Fibroblast of peridontal ligament (primary cell): Measurements from ENCODE around the gene FAF2.
A peak's percentile ranks its signal among the peaks of the same experiment; 100 is the strongest.
"Not testable (repeated sequence)": the region's sequence is repeated elsewhere in the genome, so short reads cannot be mapped to it uniquely, and the experiment has no call there.

Experiments used
- DNase-seq: peaks from one replicate; pipeline ENCODE4 v3.0.0-alpha.2; 2010; ENCODE audit errors: extremely low read depth

FAF2 gene, protein sequence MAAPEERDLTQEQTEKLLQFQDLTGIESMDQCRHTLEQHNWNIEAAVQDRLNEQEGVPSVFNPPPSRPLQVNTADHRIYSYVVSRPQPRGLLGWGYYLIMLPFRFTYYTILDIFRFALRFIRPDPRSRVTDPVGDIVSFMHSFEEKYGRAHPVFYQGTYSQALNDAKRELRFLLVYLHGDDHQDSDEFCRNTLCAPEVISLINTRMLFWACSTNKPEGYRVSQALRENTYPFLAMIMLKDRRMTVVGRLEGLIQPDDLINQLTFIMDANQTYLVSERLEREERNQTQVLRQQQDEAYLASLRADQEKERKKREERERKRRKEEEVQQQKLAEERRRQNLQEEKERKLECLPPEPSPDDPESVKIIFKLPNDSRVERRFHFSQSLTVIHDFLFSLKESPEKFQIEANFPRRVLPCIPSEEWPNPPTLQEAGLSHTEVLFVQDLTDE

DNA sequence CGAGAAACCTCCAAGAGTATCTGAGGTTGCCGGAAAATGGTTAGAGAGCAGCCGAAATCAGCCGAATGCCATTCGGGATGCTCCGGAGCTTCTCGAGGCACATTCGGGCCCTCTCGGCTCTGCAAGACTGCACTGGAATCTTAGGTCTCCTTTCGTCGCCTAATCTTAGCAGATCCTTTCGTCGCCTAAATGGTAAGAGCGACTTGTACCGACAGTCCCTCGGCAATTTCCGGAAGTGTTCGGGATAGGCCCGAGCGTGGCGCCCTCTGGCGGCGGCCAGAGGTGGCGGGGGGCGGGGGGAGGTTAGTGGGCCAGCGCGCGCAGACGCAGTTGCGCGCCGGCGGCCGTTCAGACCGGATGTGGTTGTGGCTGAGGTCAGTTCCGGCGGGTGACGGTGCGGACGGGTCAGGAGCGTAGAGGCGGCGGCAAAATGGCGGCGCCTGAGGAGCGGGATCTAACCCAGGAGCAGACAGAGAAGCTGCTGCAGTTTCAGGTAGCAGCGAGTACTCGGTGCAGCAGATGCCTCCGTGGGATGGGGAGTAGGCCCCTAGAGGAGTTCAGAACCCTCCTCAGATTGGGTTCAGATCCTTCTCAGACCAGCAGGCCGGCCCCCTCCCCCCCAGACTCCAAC is at the start of gene FAF2:
FAF2 (plus strand) TSS at position 408 of the 631 bp plus-strand sequence; CDS start at position 431, 23 bp downstream.
- peak; percentile 99 for DNase-seq

- no peak for DNase-seq
Measured at GRCh38 chr5:176400382-176401156, 47.6 kb upstream of the FAF2 start.

- no peak for DNase-seq
Measured at GRCh38 chr5:176401281-176402205, 46.6 kb upstream of the FAF2 start.

DNA sequence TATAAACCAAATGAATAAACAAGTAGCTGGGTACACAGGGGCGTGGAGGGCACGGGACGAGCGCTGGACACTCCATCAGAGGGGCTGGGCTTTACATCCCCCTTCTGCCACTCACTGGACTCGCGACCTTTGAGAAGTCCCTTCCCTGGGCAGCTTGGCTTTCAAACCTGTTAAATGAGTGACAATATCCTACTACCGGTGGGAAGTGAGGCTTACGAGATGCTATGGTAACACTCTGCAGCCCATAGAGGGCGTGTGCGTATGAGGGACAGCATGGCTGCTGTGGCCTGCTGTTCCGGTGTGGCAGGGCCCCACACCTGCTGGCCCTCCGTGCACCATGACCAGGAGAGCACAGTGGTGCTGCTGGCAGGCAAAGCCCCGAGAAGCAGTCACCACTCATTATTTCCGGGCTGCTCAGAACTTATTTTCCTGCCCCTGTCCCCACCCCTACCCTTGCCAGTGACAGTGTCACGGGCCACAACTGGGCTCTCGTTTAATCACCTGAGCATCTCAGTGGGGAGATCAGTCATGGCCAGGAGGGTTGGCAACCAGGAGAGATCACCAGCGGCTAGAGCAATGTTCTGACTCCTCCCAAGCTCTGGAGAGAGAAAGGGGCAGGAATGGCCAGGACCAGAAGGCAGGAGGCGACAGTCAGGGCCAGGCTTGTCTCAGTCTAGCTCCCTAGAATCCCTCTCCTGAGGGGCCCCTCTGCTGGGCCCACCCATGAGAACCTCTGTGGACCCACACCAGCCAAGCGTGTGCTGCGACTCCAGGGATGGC is 42.3 kb upstream of the FAF2 start:
- no peak for DNase-seq

DNA sequence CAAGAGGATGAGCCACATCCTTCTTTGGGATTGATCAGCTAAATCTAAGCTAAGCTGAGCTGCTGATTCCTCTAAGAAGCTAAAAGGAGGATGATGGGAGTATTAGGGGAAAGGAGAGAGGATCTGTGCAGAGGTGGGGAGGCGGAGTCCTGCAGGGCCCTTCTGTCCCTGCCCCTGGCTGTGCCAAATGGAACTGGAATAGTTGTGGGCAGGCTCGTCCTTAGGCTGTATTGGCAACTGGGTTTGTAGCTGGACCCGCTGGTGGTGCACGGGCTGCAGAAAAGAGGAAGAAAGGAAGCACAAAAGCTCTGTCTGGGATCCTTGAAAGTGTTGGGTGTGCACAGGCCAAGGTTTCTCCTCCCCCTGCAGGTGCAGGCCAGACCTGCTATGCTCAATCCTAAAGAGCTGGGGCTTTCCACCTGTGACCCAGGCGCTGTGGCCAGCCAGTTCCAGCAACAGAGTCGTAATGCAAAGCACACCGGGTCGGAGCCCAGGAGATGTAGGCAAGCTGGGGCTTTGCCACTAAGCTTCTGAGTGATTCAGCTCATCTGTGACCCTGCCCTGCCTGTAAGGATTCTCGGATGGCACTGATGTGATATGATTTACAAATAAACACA is 41.6 kb upstream of the FAF2 start:
- DNase-seq: no peak

DNA sequence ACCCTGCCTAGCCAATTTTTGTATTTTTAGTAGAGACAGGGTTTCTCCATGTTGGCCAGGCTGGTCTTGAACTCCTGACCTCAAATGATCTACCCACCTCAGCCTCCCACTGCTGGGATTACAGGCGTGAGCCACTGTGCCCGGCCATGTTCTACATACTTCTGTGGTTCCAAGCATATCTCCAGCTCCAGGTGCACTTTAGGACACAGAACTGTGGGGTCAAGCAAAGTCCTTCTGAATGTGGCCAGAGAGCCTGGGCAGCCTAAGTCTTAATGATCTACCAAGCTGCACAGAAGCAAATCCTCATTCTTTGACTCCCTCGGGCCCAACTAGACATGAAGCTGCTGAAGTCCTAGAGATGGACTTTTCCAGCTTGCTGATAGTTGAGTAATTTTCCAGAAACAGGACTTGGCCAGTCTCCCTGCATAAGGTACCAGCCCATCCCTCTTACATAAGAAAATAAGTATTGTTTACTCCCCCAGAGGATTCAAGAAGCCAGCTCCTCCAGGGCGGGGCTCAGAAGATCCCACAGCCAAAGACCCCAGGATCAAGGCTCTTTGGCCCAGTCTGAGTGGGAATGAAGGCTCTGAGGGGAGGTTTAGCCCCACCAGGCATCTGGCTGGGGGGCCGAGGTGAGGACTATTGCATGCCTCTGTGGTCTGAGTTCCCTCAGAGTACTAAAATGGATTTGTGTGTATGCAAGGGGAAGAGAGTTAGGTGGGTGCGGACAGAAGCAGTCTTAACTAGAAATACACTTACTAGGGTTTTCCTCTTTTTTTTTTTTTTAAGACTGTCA is 40.5 kb upstream of the FAF2 start:
- DNase-seq: peak; percentile 50

DNA sequence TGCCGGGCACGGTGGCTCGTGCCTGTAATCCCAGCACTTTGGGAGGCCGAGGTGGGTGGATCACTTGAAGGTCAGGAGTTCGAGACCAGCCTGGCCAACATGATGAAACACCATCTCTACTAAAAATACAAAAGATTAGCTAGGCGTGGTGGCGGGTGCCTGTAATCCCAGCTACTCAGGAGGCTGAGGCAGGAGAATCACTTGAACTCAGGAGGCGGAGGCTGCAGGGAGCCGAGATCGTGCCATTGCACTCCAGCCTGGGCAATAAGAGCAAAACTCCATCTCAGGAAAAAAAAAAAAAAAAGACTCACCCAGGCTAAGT is 40.0 kb upstream of the FAF2 start:
- not testable (repeated sequence) for DNase-seq

- no peak for DNase-seq
Measured at GRCh38 chr5:176408590-176408989, 39.6 kb upstream of the FAF2 start.

DNA sequence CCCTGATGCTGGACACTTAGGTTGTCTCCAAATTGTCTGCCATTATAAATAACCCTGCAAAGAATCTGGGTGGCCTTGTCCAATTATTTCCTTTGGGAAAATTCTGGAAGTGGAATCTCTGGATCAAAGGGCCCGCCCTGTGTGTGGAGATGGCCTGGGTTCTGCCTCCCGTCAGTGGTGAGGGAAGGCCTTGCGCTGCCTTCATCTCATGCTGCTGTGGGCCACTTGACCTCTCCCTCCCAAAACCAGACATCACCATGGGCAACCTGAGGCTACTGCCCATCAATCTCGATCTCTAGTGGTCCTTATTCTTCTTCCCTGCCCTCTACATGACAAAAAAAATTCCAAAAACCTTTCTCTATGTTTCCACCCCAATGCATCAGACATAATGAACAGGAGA is 38.4 kb upstream of the FAF2 start:
- DNase-seq: no peak

DNA sequence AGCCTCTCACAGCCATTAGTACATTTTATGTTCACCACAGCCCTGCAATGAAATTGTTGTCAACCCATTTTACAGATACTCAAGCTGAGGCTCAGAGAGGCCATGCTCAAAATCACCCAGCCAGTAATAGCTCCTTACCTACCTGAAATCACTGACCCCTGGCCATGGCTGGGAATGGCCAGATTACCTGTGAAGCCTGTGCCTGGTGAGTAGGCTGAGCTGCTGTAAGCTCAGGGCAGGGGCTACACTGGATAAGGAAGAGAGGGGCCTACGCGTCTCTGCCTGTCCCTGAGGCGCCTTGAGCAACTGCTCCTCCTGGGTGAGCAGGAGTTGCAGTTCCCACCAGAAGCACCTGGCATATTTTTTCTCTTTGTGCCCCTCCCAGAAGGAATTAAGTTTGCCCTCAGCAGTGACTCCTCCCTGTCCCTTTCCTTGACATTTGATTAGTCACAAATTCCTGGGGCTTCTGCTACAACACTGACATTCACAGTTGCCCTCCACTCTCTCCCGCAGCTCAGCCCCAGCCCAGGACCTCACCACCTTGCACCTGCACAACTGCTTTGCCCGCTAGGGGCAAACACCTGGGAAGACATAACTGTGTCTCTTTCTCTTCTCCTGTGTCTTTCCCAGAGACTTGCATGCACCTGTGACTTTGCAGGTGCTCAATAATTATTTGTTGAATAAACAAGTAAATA is 37.6 kb upstream of the FAF2 start:
- no peak for DNase-seq

GRCh38 chr5:176412517-176413254 is 35.5 kb upstream of the FAF2 start:
- DNase-seq: no peak

GRCh38 chr5:176413255-176413565 is 35.0 kb upstream of the FAF2 start:
- peak; percentile 25 for DNase-seq

DNA sequence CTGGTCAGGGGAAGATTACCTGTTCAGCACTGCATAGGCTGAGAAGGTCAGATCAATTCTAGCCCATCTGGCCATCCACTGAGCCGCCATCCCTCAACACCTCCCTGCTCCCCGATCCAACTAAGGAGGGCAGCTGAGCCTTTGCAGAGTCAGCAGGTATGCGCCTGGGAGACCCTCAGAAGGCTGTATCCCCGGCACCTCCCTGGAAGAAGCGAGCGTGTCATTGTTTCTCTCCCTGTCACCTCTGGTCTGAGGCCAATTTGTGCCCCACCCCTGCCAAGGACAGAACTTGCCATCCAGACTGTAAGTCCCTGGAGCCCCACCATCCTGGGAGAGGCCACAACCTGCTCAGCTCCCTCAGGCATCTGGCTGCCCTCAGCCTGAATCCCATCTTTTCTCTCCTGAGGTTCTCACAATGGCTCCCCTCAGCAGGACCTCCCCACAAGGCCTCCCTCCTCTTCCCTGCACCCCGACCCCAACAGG is 34.4 kb upstream of the FAF2 start:
- DNase-seq: no peak

GRCh38 chr5:176414704-176415103 is 33.5 kb upstream of the FAF2 start:
- no peak for DNase-seq

DNA sequence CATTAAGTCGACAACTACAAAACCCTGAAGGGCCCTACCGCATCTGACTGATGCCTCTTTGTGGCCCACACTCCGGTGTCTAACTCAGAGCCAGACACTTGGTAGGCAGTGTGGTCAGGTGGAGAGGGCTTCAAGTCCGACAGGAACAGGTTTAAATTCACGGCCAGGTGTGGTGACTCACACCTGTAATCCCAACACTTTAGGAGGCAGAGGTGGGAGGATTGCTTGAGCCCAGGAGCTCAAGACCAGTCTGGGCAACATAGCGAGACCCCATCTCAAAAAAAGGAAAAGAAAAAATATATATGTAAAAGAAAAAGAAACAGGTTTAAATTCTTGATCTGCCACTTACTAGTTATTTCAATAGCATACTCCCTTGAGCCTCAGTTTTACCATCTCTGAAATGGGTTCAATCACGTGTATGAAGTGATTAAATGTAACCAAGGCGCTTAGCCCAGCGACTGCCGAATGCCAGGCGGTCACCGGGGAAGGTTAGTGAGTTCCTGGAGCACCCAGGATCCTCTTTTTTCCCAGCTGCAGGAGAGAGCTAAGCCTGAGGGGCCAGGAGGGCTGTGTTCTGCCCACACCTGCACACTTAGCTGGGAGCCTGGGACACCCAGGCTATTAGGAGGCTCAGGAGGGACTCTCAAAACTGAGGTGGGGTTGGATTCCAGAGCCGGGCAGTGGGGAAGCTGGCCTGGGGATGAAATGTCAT is 32.8 kb upstream of the FAF2 start:
- DNase-seq: no peak

- DNase-seq: peak; percentile 64
Measured at GRCh38 chr5:176415952-176416924, 31.9 kb upstream of the FAF2 start, which contains the start of gene CLTB. Gene CLTB (minus strand): TSS chr5:176416539. CDS start chr5:176416363, 176 bp downstream.
